ENCODE measurements around the gene ZNF219. TPM values are rescaled to one million over a fixed set of nuclear protein-coding genes. Genes with fewer than 3 reads are reported as not detected.

The ZNF219 gene
- total and polyA plus RNA-seq, 2 of the 13 experiments (the other 11 are each of a cell fraction or from before 2014, with no cell fraction given): 34.5 to 36.6 TPM

- TF ChIP-seq ZNF280D (CRISPR knock-in tag; IDR thresholded peaks at IDR 0.05): peak; percentile 72; the same call in 1 of the 2 replicates
- peak; percentile 56 for TF ChIP-seq ZNF629 (CRISPR knock-in tag; conservative IDR thresholded peaks at IDR 0.05)
- TF ChIP-seq, protein P1, sequence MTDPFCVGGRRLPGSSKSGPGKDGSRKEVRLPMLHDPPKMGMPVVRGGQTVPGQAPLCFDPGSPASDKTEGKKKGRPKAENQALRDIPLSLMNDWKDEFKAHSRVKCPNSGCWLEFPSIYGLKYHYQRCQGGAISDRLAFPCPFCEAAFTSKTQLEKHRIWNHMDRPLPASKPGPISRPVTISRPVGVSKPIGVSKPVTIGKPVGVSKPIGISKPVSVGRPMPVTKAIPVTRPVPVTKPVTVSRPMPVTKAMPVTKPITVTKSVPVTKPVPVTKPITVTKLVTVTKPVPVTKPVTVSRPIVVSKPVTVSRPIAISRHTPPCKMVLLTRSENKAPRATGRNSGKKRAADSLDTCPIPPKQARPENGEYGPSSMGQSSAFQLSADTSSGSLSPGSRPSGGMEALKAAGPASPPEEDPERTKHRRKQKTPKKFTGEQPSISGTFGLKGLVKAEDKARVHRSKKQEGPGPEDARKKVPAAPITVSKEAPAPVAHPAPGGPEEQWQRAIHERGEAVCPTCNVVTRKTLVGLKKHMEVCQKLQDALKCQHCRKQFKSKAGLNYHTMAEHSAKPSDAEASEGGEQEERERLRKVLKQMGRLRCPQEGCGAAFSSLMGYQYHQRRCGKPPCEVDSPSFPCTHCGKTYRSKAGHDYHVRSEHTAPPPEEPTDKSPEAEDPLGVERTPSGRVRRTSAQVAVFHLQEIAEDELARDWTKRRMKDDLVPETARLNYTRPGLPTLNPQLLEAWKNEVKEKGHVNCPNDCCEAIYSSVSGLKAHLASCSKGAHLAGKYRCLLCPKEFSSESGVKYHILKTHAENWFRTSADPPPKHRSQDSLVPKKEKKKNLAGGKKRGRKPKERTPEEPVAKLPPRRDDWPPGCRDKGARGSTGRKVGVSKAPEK (CRISPR knock-in tag; IDR thresholded peaks at IDR 0.05; ENCODE audit: borderline replicate concordance): peak; percentile 25; the same call in 1 of the 2 replicates
- TF ChIP-seq, protein P2, sequence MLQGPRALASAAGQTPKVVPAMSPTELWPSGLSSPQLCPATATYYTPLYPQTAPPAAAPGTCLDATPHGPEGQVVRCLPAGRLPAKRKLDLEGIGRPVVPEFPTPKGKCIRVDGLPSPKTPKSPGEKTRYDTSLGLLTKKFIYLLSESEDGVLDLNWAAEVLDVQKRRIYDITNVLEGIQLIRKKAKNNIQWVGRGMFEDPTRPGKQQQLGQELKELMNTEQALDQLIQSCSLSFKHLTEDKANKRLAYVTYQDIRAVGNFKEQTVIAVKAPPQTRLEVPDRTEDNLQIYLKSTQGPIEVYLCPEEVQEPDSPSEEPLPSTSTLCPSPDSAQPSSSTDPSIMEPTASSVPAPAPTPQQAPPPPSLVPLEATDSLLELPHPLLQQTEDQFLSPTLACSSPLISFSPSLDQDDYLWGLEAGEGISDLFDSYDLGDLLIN (CRISPR knock-in tag; IDR thresholded peaks at IDR 0.05; ENCODE audit: borderline replicate concordance): peak; percentile 47
- no peak; the same call in 1 of the 2 replicates for TF ChIP-seq ZNF644 (CRISPR knock-in tag; IDR thresholded peaks at IDR 0.05; ENCODE audit: low read depth)
- no peak for TF ChIP-seq NFE2L2 (IDR thresholded peaks at IDR 0.05; ENCODE audit: low read length)
- TF ChIP-seq ZNF792 (CRISPR knock-in tag; IDR thresholded peaks at IDR 0.05): peak; percentile 91
- TF ChIP-seq MED8 (CRISPR knock-in tag; IDR thresholded peaks at IDR 0.05; ENCODE audit: insufficient replicate concordance): peak; percentile 96
- peak; percentile 99 for TF ChIP-seq ZNF883 (CRISPR knock-in tag; IDR thresholded peaks at IDR 0.05; ENCODE audit: not compliant biosample characterization)
- no peak; the same call in none of the 2 replicates for TF ChIP-seq ZNF234 (CRISPR knock-in tag; conservative IDR thresholded peaks at IDR 0.05)
- TF ChIP-seq, protein P3, sequence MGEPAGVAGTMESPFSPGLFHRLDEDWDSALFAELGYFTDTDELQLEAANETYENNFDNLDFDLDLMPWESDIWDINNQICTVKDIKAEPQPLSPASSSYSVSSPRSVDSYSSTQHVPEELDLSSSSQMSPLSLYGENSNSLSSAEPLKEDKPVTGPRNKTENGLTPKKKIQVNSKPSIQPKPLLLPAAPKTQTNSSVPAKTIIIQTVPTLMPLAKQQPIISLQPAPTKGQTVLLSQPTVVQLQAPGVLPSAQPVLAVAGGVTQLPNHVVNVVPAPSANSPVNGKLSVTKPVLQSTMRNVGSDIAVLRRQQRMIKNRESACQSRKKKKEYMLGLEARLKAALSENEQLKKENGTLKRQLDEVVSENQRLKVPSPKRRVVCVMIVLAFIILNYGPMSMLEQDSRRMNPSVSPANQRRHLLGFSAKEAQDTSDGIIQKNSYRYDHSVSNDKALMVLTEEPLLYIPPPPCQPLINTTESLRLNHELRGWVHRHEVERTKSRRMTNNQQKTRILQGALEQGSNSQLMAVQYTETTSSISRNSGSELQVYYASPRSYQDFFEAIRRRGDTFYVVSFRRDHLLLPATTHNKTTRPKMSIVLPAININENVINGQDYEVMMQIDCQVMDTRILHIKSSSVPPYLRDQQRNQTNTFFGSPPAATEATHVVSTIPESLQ (CRISPR knock-in tag; conservative IDR thresholded peaks at IDR 0.05): peak; percentile 91
- TF ChIP-seq MTF2 (CRISPR knock-in tag; IDR thresholded peaks at IDR 0.05; ENCODE audit: borderline replicate concordance): peak; percentile 96
- peak; percentile 85; the same call in 1 of the 2 replicates for TF ChIP-seq ZFYVE20 (CRISPR knock-in tag; IDR thresholded peaks at IDR 0.05; ENCODE audit: borderline replicate concordance, low read depth)
- peak; percentile 91 for TF ChIP-seq ZMYM4 (CRISPR knock-in tag; IDR thresholded peaks at IDR 0.05)
- no peak for TF ChIP-seq ZNF260 (CRISPR knock-in tag; IDR thresholded peaks at IDR 0.05; ENCODE audit: borderline replicate concordance, low read depth)
- TF ChIP-seq POLR2AphosphoS2 (IDR thresholded peaks at IDR 0.05; ENCODE audit: low read depth, low read length): peak; percentile 73; the same call in 1 of the 2 replicates
- TF ChIP-seq TFDP1 (CRISPR knock-in tag; IDR thresholded peaks at IDR 0.05; ENCODE audit: borderline replicate concordance): peak; percentile 98
- peak; percentile 65; the same call in 1 of the 2 replicates for TF ChIP-seq RCOR2 (CRISPR knock-in tag; IDR thresholded peaks at IDR 0.05)
Observed at GRCh38 chr14:21103710-21104447, 5.4 kb upstream of the ZNF219 start (continued).

Measured in HepG2 (cell line).